GM21576 (cell line): ENCODE measurements around the gene ADM5.

Experiments used
- ATAC-seq: cut with Tn5 transposase; IDR thresholded peaks from one replicate; pipeline ENCODE4 v1.9.1; 2021; ENCODE audit warnings: mild to moderate bottlenecking, moderate library complexity; ENCODE audit not compliant: unreplicated experiment

ADM5 gene

GRCh38 chr19:49658139-49658517, 31.3 kb upstream of the ADM5 start:
- ATAC-seq, result no peak

GRCh38 chr19:49658566-49659442, 30.6 kb upstream of the ADM5 start:
- ATAC-seq, result no peak

- ATAC-seq, result no peak
These were observed 28.9 kb upstream of the ADM5 start for GRCh38 chr19:49660338-49660961.

- ATAC-seq, result no peak
These were observed 27.4 kb upstream of the ADM5 start for GRCh38 chr19:49662011-49662410.

- no peak for ATAC-seq
These were observed 26.2 kb upstream of the ADM5 start for GRCh38 chr19:49663224-49663623.

- peak; percentile 37 for ATAC-seq
These were observed 25.0 kb upstream of the ADM5 start for GRCh38 chr19:49664171-49665035.

- no peak for ATAC-seq
These were observed 24.4 kb upstream of the ADM5 start for GRCh38 chr19:49665036-49665350.

GRCh38 chr19:49665351-49666119, 23.9 kb upstream of the ADM5 start, which contains the start of the genes BCL2L12 and IRF3:
Gene BCL2L12, plus strand, starts transcription at chr19:49665933. Its CDS starts 760 bp downstream, at chr19:49666693.
Gene IRF3, minus strand, starts transcription at chr19:49665857. Its CDS starts 1,019 bp downstream, at chr19:49664838.
- ATAC-seq, result peak; percentile 79

GRCh38 chr19:49666120-49666444, 23.3 kb upstream of the ADM5 start:
- no peak for ATAC-seq

- no peak for ATAC-seq
These were observed 21.9 kb upstream of the ADM5 start for GRCh38 chr19:49667473-49667872.

GRCh38 chr19:49669516-49669915, 19.9 kb upstream of the ADM5 start:
- ATAC-seq, result no peak

GRCh38 chr19:49672131-49672919, 17.1 kb upstream of the ADM5 start:
- no peak for ATAC-seq

- no peak for ATAC-seq
These were observed 13.1 kb upstream of the ADM5 start for GRCh38 chr19:49676136-49676783.

GRCh38 chr19:49676784-49677230, 12.6 kb upstream of the ADM5 start:
- peak; percentile 68 for ATAC-seq

GRCh38 chr19:49677231-49677900, 12.0 kb upstream of the ADM5 start, which contains the start of gene PRMT1:
Gene PRMT1, plus strand, starts transcription at chr19:49677271. Its CDS starts 10 bp downstream, at chr19:49677281.
- no peak for ATAC-seq

GRCh38 chr19:49677901-49678674, 11.3 kb upstream of the ADM5 start:
- no peak for ATAC-seq

- ATAC-seq, result no peak
These were observed 10.2 kb upstream of the ADM5 start for GRCh38 chr19:49678985-49679770.
